Subcutaneous abdominal adipose tissue (tissue), 5 donors: ENCODE measurements around the gene PPM1B.
A peak's percentile ranks its signal among the peaks of the same experiment; 100 is the strongest.
"Not testable (repeated sequence)": the region's sequence is repeated elsewhere in the genome, so short reads cannot be mapped to it uniquely, and the experiment has no call there.

Experiments
- H3K27ac ChIP-seq: one replicate; pipeline ENCODE4 v1.7.0; 2013; ENCODE audit warnings: low read depth, mild to moderate bottlenecking, inconsistent platforms, low read length, moderate library complexity
- H3K27me3 ChIP-seq, 5 donors: one replicate each; pipeline ENCODE4 v1.7.0; 2013; ENCODE audit warnings: low read length in 5 of 5, inconsistent platforms in 1 of 5; ENCODE audit not compliant: control insufficient read depth in 5 of 5, insufficient read depth in 4 of 5
- H3K36me3 ChIP-seq, 5 donors: one replicate each; pipeline ENCODE4 v1.7.0; 2013; ENCODE audit warnings: low read length in 5 of 5; ENCODE audit not compliant: control insufficient read depth in 5 of 5, insufficient read depth in 5 of 5
- H3K4me1 ChIP-seq, 5 donors: one replicate each; pipeline ENCODE4 v1.7.0; 2013; ENCODE audit warnings: low read length in 5 of 5, mild to moderate bottlenecking in 3 of 5, moderate library complexity in 1 of 5; ENCODE audit not compliant: control insufficient read depth in 5 of 5, insufficient read depth in 5 of 5
- H3K4me3 ChIP-seq, 5 donors: one replicate each; pipeline ENCODE4 v1.7.0; 2013; ENCODE audit warnings: low read length in 5 of 5, low read depth in 1 of 5
- H3K9ac ChIP-seq, 5 donors: one replicate each; pipeline ENCODE4 v1.7.0; 2013; ENCODE audit warnings: low read length in 5 of 5, mild to moderate bottlenecking in 4 of 5, moderate library complexity in 3 of 5
- H3K9me3 ChIP-seq, 5 donors: one replicate each; pipeline ENCODE4 v1.7.0; 2013; ENCODE audit warnings: low read length in 5 of 5; ENCODE audit not compliant: control insufficient read depth in 5 of 5
- donor health status: healthy.
- donor health status: healthy.
- donor health status: healthy.
- donor health status: healthy.
- donor health status: healthy.

The PPM1B gene

DNA sequence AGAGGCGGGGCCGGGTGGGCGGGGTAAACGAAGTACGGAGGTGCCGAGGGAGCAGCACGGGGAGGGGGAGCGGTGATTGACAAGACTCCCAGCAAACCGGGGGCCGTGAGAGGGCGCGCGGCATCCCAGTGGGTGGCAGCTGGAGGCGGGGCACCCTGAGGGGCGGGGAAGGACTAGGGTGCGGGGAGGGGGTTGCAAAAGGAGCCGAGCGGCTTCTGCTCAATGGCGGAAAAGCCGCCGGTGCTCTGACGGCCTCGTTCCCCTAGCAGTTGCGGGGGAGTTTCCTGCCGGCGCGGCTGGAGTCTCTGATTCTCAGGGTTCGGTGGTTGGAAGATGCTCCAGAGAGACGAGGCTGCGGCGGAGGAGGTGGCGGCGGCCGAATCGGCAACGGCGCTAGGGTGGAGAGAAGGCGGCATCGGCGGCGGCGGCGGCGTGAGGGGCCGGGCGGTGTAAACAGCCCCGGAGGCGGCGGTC is at the start of gene PPM1B:
PPM1B (plus strand) TSS at position 195 of the 474 bp plus-strand sequence. CDS start 32,325 bp downstream, outside the sequence.
- Histone ChIP-seq H3K4me1 (peaks cover 4 to 28% (median 27%) of the 10 kb centered on the region in 5 donors), H3K36me3 (no peaks in the 10 kb centered on the region), H3K27ac (peak within 1 kb of the TSS; percentile 99), H3K9ac (peak within 1 kb of the TSS; percentile 89 to 99 (median 97)), H3K4me3 (peak within 1 kb of the TSS; percentile 92 to 98 (median 93)), H3K9me3 (peaks cover 0 to 6% (median 0%) of the 10 kb centered on the region in 5 donors), H3K27me3 (no peaks in the 10 kb centered on the region)

GRCh38 chr2:44119878-44120277 is 48.8 kb upstream of the PPM1B start:
- no peaks in the 10 kb centered on the region for H3K4me1 ChIP-seq
- H3K9ac ChIP-seq: no peak overlapping the region
- no peaks in the 10 kb centered on the region for H3K36me3 ChIP-seq
- no peak overlapping the region for H3K27ac ChIP-seq
- no peak overlapping the region for H3K4me3 ChIP-seq
- H3K27me3 ChIP-seq: no peaks in the 10 kb centered on the region
- no peaks in the 10 kb centered on the region for H3K9me3 ChIP-seq

DNA sequence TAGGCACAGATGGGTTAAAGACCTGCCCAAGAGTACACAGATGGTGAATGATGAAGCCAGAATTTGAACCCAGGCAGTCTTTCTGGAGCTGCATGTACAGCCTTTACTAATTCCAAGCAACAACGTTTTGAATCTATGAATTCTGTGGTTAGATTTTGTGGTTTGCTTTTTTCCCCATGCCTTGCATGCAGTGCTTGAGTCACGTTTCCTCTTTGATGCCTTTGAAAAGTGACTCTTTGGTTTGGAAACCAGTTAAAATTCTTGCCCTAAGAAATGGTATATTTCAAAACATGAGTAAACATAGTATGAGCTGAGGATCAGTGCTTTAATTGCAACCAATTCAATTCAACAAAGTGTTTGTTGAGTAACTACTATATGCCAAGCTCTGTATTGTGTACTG is 48.2 kb upstream of the PPM1B start:
- no peaks in the 10 kb centered on the region for H3K9me3 ChIP-seq
- no peak overlapping the region for H3K4me3 ChIP-seq
- no peaks in the 10 kb centered on the region for H3K27me3 ChIP-seq
- no peak overlapping the region for H3K9ac ChIP-seq
- H3K36me3 ChIP-seq: no peaks in the 10 kb centered on the region
- no peak overlapping the region for H3K27ac ChIP-seq
- no peaks in the 10 kb centered on the region for H3K4me1 ChIP-seq

GRCh38 chr2:44121899-44122298 is 46.8 kb upstream of the PPM1B start:
- no peak overlapping the region for H3K27ac ChIP-seq
- H3K4me3 ChIP-seq: no peak overlapping the region
- H3K4me1 ChIP-seq: no peaks in the 10 kb centered on the region
- no peaks in the 10 kb centered on the region for H3K36me3 ChIP-seq
- H3K27me3 ChIP-seq: no peaks in the 10 kb centered on the region
- H3K9ac ChIP-seq: no peak overlapping the region
- H3K9me3 ChIP-seq: no peaks in the 10 kb centered on the region

GRCh38 chr2:44124500-44124899 is 44.2 kb upstream of the PPM1B start:
- Histone ChIP-seq H3K4me1 (no peaks in the 10 kb centered on the region), H3K27me3 (no peaks in the 10 kb centered on the region), H3K4me3 (no peak overlapping the region), H3K36me3 (no peaks in the 10 kb centered on the region), H3K9me3 (no peaks in the 10 kb centered on the region), H3K27ac (no peak overlapping the region), H3K9ac (no peak overlapping the region)

DNA sequence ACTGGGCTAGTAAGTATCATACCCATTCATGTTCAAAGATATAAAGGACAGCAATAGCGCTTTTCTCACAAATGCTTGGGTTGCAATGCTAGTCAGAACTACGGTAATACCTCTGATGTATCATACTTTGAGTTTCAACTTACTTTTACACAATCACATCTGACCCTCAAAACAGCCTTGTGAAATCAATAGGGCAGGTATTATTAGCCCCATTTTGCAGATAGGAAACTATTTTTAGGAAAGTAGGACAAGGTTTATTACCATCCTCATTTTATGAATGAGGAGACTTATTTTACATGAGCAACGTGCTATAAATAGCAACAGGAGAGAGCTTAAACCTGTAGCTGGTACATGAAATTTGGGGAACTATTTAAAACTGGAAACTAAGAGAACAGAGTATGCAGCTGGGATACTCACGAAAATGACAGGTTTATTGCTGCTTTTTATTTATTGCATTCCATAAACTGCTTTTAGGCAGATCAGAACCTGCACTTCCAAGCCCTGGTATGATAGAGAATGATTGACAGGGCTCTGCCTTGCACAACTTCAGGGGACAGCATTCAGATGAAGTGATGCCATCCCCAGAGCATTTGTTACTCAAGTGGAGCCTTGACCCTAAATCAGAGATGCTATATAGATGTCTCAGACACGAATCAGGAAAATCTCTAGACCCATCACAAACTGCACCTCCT is 42.4 kb upstream of the PPM1B start:
- Histone ChIP-seq H3K9ac (no peak overlapping the region), H3K9me3 (no peaks in the 10 kb centered on the region), H3K27ac (no peak overlapping the region), H3K4me3 (no peak overlapping the region), H3K36me3 (no peaks in the 10 kb centered on the region), H3K4me1 (peaks cover 0 to 9% (median 0%) of the 10 kb centered on the region in 5 donors), H3K27me3 (no peaks in the 10 kb centered on the region)

GRCh38 chr2:44130441-44130840 is 38.2 kb upstream of the PPM1B start:
- no peak overlapping the region for H3K27ac ChIP-seq
- no peaks in the 10 kb centered on the region for H3K27me3 ChIP-seq
- no peaks in the 10 kb centered on the region for H3K36me3 ChIP-seq
- no peaks in the 10 kb centered on the region for H3K9me3 ChIP-seq
- peaks cover 0 to 9% (median 0%) of the 10 kb centered on the region in 5 donors for H3K4me1 ChIP-seq
- no peak overlapping the region for H3K4me3 ChIP-seq
- no peak overlapping the region for H3K9ac ChIP-seq

DNA sequence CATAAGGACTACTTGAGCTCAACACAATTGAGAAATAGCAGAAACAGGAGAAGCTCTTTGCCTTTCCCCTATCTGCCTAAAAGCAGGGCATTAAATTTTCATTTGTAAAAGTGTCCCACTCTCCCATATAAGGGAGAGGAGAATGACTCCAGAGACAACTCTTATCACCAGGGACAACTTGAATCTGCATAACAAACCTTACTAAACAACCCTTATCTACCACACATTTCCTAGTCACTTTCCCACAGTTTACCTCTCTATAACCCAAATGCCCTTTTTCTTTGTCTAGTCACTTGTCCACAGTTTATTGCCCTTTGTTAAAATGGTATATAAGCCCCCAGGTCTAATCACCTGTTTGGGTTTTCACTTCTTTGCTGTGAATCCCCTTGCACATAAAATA is 37.5 kb upstream of the PPM1B start:
- Histone ChIP-seq H3K9ac (no peak overlapping the region), H3K27ac (no peak overlapping the region), H3K4me1 (peaks cover 0 to 9% (median 0%) of the 10 kb centered on the region in 5 donors)

GRCh38 chr2:44133602-44134001 is 35.1 kb upstream of the PPM1B start:
- H3K36me3 ChIP-seq, H3K9ac ChIP-seq, H3K9me3 ChIP-seq, H3K27ac ChIP-seq, H3K4me3 ChIP-seq, H3K4me1 ChIP-seq, H3K27me3 ChIP-seq: not testable (repeated sequence)

More for the DNA sequence above, 37.5 kb upstream of the PPM1B start:
- H3K27me3 ChIP-seq: no peaks in the 10 kb centered on the region
- H3K4me3 ChIP-seq: no peak overlapping the region
- no peaks in the 10 kb centered on the region for H3K9me3 ChIP-seq
- H3K36me3 ChIP-seq: no peaks in the 10 kb centered on the region

- H3K27me3 ChIP-seq: no peaks in the 10 kb centered on the region
- no peak overlapping the region for H3K27ac ChIP-seq
- H3K36me3 ChIP-seq: no peaks in the 10 kb centered on the region
- no peak overlapping the region for H3K9ac ChIP-seq
- peaks cover 0 to 9% (median 0%) of the 10 kb centered on the region in 5 donors for H3K4me1 ChIP-seq
- no peaks in the 10 kb centered on the region for H3K9me3 ChIP-seq
- no peak overlapping the region for H3K4me3 ChIP-seq
Measured at GRCh38 chr2:44134848-44135247, 33.8 kb upstream of the PPM1B start.
